Ovary (tissue), 9 donors: ENCODE measurements around the gene EBF3. TPM values are rescaled to one million over a fixed set of nuclear protein-coding genes. Genes with fewer than 3 reads are reported as not detected.

ENCODE experiments used
- DNase-seq, 5 donors: peaks; one replicate each; pipeline ENCODE4 v3.0.0-alpha.2; 2019 to 2020
- H3K27ac ChIP-seq, 2 donors: fragments of 200-600 bp; one replicate each; pipeline versions ENCODE4 v1.5.1 to v1.8.0; 2019 to 2022
- H3K27me3 ChIP-seq: fragments of 200-600 bp; one replicate; pipeline ENCODE4 v1.8.0; 2022
- H3K36me3 ChIP-seq: fragments of 200-600 bp; sonication (generic); one replicate; pipeline ENCODE4 v1.5.1; 2019
- H3K4me1 ChIP-seq: one replicate; pipeline ENCODE4 v1.8.1; 2013; ENCODE audit warnings: mild to moderate bottlenecking, moderate library complexity; ENCODE audit not compliant: insufficient read depth
- H3K4me3 ChIP-seq: fragments of 200-600 bp; sonication (generic); one replicate; pipeline ENCODE4 v1.5.1; 2017
- H3K9me3 ChIP-seq, 2 donors: fragments of 200-600 bp in 1 of 2; sonication (generic) in 1 of 2; one replicate each; pipeline versions ENCODE4 v1.5.1 to v1.8.1; 2013 to 2019; ENCODE audit warnings: mild to moderate bottlenecking in 1 of 2, moderate library complexity in 1 of 2
- EP300 ChIP-seq: sonication (generic); formaldehyde crosslinking; IDR thresholded peaks from one replicate; pipeline ENCODE4 v1.6.1; 2017; ENCODE audit warnings: antibody characterized with exemption
- POLR2A ChIP-seq: fragments of 450-650 bp; IDR thresholded peaks from one replicate; pipeline ENCODE4 v1.6.1; 2017; ENCODE audit warnings: antibody characterized with exemption, mild to moderate bottlenecking, moderate library complexity
- WGBS, 3 donors: extraction: QIAGEN DNeasy Blood & Tissue Kit in 1 of 3; methylation state at CpG; one replicate each; pipeline versions ENCODE4 v1.1.5 to v1.1.7; 2013 to 2017; 5-methylcytosine and 5-hydroxymethylcytosine counted together
- intact Hi-C, 4 donors: fragments of 100-400 bp; cut with DNase I; formaldehyde crosslinking; loops; one replicate each; pipeline versions ENCODE4 v1.11.0 to v1.15.1; 2022 to 2023
- polyA plus RNA-seq, 2 donors: library from polyadenylated mRNA; stranded (reverse); fragments of 200-250 nt in 1 of 2; fragments of 350-450 nt in 1 of 2; fragmentation: Illumina TruSeq in 1 of 2; extraction: RNeasy Lipid Tissue Mini Kit (QIAGEN cat#74804) in 1 of 2; gene quantifications; one replicate each; pipeline ENCODE4 v1.2.3, GENCODE V29; 2013 to 2014
- total RNA-seq, 7 donors: library from RNA; depleted of rRNA in 2 of 7; stranded (reverse); fragments of >200 nt in 2 of 7; fragmentation: NEBNext Ultra II Directional in 3 of 7; extraction: Animal tissue kit (Norgen Biotek cat#: 25700) in 3 of 7; gene quantifications; one replicate each; pipeline versions ENCODE4 v1.1.0 to v1.2.4, GENCODE V29; 2016 to 2023
- TF ChIP-seq, protein P1 (sequence below), 3 donors: fragments of 450-650 bp in 2 of 3; fragments of 200-600 bp in 1 of 3; IDR thresholded peaks; one replicate each; pipeline versions ENCODE4 v1.5.1 to v1.8.0; 2016 to 2022; ENCODE audit warnings: antibody characterized with exemption in 3 of 3, mild to moderate bottlenecking in 1 of 3
- donor health status: DM: no; HTN: no; CAD: no; lungs with moderate emphysema.
- donor health status: DM: no; HTN: no; CAD: no.
- donor health status: Bipolar disorder and iron deficiency.
- donor health status: DM: yes; HTN: yes; CAD: no.
- donor health status: DM: no; HTN: no; CAD: no.
- donor health status: DM: yes; HTN: yes; CAD: no.

The EBF3 gene
- total and polyA plus RNA-seq, 9 donors: 0.15 to 3.6 (median 0.79) TPM

DNA sequence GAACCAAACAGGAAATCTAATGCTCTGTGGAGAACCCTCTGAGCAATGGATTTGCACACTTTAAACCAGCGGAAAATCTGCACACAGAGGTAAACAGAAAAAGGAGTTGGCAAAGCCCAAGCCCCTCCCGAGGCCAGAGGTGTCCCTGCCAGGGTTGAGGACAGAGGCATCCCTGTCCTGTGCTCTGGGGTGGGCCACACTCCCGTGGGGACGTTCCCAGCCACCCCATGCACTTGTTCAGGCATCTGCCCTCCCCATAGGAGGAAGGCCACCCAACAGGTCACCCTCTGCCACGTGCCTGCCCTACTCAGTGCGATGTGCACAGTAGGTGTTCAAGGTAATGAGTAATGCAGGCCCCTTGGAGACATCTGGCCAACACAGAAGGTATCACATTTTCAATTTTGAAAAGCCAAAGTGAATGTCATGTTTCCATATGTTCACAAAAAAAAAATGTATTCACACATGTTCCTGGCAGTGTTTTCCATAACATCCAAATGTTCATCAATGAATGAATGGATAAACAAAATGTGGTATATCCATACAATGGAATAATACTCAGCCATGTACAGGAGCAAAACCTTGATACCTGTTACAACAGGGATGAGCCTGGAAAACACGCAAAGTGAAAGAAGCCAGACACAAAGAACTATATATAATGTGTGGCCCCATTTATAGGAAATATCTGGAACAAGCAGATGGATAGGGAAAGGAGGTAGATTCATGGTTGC lies 108.1 kb downstream of the EBF3 start:
- 75 to 84% (median 83%) methylated on average over 7 of the region's 7 CpGs for WGBS, 3 donors
- intact Hi-C loops: no loop called here
- Histone ChIP-seq H3K36me3 (no peaks in the 10 kb centered on the region), H3K27ac (no peak overlapping the region), H3K9me3 (no peaks in the 10 kb centered on the region), H3K4me3 (no peak overlapping the region), H3K27me3 (no peaks in the 10 kb centered on the region), H3K4me1 (no peaks in the 10 kb centered on the region)
- DNase-seq: no peak
- TF ChIP-seq, protein P1, sequence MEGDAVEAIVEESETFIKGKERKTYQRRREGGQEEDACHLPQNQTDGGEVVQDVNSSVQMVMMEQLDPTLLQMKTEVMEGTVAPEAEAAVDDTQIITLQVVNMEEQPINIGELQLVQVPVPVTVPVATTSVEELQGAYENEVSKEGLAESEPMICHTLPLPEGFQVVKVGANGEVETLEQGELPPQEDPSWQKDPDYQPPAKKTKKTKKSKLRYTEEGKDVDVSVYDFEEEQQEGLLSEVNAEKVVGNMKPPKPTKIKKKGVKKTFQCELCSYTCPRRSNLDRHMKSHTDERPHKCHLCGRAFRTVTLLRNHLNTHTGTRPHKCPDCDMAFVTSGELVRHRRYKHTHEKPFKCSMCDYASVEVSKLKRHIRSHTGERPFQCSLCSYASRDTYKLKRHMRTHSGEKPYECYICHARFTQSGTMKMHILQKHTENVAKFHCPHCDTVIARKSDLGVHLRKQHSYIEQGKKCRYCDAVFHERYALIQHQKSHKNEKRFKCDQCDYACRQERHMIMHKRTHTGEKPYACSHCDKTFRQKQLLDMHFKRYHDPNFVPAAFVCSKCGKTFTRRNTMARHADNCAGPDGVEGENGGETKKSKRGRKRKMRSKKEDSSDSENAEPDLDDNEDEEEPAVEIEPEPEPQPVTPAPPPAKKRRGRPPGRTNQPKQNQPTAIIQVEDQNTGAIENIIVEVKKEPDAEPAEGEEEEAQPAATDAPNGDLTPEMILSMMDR (IDR thresholded peaks at IDR 0.05): no peak
- TF ChIP-seq EP300: no peak
- TF ChIP-seq POLR2A: no peak

DNA sequence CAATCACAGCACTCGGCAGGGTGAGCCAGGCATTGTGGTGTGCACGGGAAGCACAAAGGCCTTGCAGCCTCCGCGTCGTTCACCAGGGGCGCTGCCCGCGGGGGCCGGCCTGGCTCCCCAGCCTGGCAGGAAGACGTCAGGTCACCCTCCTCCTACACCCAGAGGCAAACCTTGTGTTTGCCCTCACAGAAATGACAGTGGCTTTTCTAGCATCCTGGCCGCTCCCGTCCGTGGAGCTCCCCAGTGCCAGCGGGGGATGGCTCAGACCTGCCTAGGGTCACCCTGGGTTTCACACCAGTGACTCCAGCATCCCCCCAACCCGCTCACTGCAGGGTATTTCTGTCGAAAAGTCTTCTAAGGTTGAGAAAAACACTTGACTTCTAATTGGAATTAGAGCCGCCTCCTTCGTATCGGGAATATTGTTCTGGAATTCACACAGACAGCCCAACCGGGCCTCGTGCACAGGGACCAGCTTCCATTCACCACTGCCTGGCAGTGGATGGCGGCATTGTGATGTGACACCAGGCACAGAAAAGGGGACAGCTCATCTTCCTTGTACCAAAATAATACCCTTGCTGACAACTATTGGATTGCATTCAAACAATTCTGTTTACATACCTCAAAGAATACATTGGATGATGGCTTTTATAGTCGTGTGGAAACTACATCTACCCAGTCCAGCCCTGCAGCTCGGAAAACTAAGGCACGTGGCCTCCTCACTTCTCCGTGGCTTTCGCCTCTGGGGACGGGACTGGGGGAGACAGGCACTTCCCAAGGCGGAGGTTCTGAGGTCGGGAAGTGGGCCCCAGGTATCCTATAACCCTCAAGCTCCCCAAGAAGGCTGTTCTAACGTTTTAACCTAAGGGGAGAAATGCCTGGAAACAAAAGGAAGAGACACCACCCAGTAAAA lies 109.0 kb downstream of the EBF3 start:
- H3K4me1 ChIP-seq: no peaks in the 10 kb centered on the region
- intact Hi-C loops: no loop called here
- H3K27ac ChIP-seq: no peak overlapping the region
- no peak overlapping the region for H3K4me3 ChIP-seq
- TF ChIP-seq, protein P1 (IDR thresholded peaks at IDR 0.05): no peak
- TF ChIP-seq EP300: no peak
- TF ChIP-seq POLR2A: no peak
- no peaks in the 10 kb centered on the region for H3K9me3 ChIP-seq
- DNase-seq: no peak
- no peaks in the 10 kb centered on the region for H3K36me3 ChIP-seq
- WGBS, 3 donors: 80 to 83% (median 81%) methylated on average over 31 of the region's 31 CpGs
- H3K27me3 ChIP-seq: no peaks in the 10 kb centered on the region

DNA sequence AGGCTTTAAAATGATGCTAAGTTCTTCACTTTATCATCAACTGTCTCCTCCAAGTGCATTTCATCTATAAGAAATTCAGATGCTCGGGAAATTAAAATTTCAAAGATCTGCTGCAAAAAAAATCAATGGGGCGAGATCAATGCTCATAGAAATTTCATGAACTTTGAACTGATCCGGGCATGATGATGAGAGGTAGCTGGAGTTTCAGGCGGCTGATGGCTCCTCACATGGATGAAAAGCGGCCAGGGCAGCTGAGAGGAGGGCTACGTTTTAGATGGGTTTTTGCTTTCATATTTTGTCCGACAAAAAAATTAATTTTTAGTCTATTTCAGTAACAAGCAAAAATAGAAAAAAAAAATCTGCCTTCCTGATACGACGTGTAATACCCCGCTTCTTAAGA lies 109.9 kb downstream of the EBF3 start:
- TF ChIP-seq POLR2A: no peak
- TF ChIP-seq, protein P1 (IDR thresholded peaks at IDR 0.05): no peak
- no peak for TF ChIP-seq EP300
- no peak overlapping the region for H3K27ac ChIP-seq
- no peak for DNase-seq
- no peaks in the 10 kb centered on the region for H3K4me1 ChIP-seq
- 83 to 87% (median 84%) methylated on average over 10 of the region's 10 CpGs for WGBS, 3 donors
- H3K27me3 ChIP-seq: no peaks in the 10 kb centered on the region
- no peak overlapping the region for H3K4me3 ChIP-seq
- intact Hi-C loops: no loop called here
- H3K9me3 ChIP-seq: no peaks in the 10 kb centered on the region
- H3K36me3 ChIP-seq: no peaks in the 10 kb centered on the region

DNA sequence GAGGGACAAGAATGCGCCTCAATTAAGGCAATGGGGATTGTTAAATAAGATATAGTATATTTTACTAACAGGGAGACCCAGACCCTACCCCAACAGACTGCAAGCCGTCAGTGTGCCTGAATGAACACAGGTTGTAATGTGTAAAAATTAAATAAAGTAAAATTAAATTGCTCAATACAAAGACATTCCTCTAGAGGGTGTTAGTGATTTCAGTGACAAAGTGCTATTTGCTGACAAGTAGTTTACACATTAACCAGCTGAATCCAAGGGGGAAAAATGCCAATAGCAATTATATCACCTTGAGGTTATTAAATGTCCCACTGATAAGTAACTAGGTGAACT lies 110.5 kb downstream of the EBF3 start:
- Histone ChIP-seq H3K27ac (no peak overlapping the region), H3K36me3 (no peaks in the 10 kb centered on the region), H3K4me1 (no peaks in the 10 kb centered on the region), H3K4me3 (no peak overlapping the region), H3K27me3 (no peaks in the 10 kb centered on the region), H3K9me3 (no peaks in the 10 kb centered on the region)
- DNase-seq: no peak
- 29 to 35% (median 33%) methylated on average over 2 of the region's 2 CpGs for WGBS, 3 donors
- intact Hi-C loops: no loop called here
- no peak for TF ChIP-seq EP300
- TF ChIP-seq POLR2A: no peak
- TF ChIP-seq, protein P1 (IDR thresholded peaks at IDR 0.05): no peak
